ENCODE data around the gene UBAP2. TPM values are rescaled to one million over a fixed set of nuclear protein-coding genes. Genes with fewer than 3 reads are reported as not detected.

UBAP2 gene
- polyA plus RNA-seq, 1 donor (not counting 4 experiments of a cell fraction or from before 2014, with no cell fraction given) = 16.3 TPM

DNA sequence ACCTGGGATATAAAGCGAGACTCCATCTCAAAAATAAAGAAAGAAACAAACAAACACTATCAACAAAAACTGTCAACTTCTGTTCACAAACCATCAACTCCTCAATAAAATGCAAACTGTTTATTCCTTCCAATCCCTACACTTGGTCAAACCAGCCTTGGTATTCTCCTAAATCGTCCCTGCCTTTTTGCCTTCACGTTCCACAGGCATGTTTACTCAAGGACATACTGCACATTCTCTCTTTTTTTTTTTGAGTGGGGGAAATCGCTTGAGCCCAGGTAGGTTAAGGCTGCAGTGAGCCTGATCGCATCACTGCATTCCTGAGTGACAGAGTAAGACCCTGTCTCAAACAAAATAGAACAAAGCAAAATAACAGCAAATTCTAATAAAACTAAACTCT is 13.0 kb downstream of the UBAP2 start:
- no peak overlapping the region for H3K27ac ChIP-seq (ENCODE audit: control insufficient read depth, insufficient read depth, low read length)
- FAIRE-seq = no peak

DNA sequence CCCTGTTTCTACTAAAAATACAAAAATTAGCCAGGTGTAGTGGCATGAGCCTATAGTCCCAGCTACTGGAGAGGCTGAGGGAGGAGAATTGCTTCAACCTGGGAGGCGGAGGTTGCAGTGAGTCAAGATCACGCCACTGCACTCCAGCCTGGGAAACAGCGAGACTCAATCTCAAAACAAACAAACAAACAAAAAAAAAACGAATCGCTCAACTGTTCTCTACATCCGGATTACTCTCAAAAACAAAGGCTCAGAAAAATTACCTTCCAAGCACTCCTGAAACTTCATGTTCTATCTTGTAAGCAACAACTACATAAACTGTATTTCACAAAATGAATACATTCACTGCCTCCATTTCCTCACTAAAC is 14.0 kb downstream of the UBAP2 start:
- H3K36me3 ChIP-seq (ENCODE audit: control insufficient read depth in 2 of 2, extremely low read depth in 1 of 2, insufficient read depth in 2 of 2, low read length in 2 of 2) = peaks cover 3% of the 10 kb centered on the region in 2 experiments
- no peak overlapping the region for H3K27ac ChIP-seq (ENCODE audit: control insufficient read depth, insufficient read depth, low read length)
- TF ChIP-seq, protein P1, sequence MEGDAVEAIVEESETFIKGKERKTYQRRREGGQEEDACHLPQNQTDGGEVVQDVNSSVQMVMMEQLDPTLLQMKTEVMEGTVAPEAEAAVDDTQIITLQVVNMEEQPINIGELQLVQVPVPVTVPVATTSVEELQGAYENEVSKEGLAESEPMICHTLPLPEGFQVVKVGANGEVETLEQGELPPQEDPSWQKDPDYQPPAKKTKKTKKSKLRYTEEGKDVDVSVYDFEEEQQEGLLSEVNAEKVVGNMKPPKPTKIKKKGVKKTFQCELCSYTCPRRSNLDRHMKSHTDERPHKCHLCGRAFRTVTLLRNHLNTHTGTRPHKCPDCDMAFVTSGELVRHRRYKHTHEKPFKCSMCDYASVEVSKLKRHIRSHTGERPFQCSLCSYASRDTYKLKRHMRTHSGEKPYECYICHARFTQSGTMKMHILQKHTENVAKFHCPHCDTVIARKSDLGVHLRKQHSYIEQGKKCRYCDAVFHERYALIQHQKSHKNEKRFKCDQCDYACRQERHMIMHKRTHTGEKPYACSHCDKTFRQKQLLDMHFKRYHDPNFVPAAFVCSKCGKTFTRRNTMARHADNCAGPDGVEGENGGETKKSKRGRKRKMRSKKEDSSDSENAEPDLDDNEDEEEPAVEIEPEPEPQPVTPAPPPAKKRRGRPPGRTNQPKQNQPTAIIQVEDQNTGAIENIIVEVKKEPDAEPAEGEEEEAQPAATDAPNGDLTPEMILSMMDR (optimal IDR thresholded peaks at IDR 0.05 in 1 of 3, IDR thresholded peaks at IDR 0.05 in 1 of 3, conservative IDR thresholded peaks at IDR 0.05 in 1 of 3; ENCODE audit: extremely low read depth in 1 of 3, insufficient read depth in 2 of 3, low read length in 3 of 3) = no peak
- TF ChIP-seq EZH2 (IDR thresholded peaks at IDR 0.05; ENCODE audit: low read length) = no peak
- H3K27me3 ChIP-seq (ENCODE audit: control insufficient read depth, extremely low read depth, insufficient read depth, low read length) = no peaks in the 10 kb centered on the region
- peaks cover 2% of the 10 kb centered on the region for H3K9me1 ChIP-seq (ENCODE audit: control insufficient read depth, extremely low read depth, insufficient read depth, low read length)
- no peak overlapping the region for H3K4me3 ChIP-seq (ENCODE audit: control insufficient read depth in 2 of 3, extremely low read depth in 1 of 3, insufficient read depth in 2 of 3, low read depth in 1 of 3, low read length in 3 of 3)
- no peaks in the 10 kb centered on the region for H4K20me1 ChIP-seq (ENCODE audit: control insufficient read depth, extremely low read depth, insufficient read depth, low read length)
- H3K4me1 ChIP-seq (ENCODE audit: control insufficient read depth, extremely low read depth, insufficient read depth, low read length) = no peaks in the 10 kb centered on the region
- no peak overlapping the region for H2AFZ ChIP-seq (ENCODE audit: control insufficient read depth, low read length)
- dilution Hi-C loops (cut with MboI; ENCODE audit: extremely low pct_ligation_motif_present, low sequenced_read_pairs) = no loop called here
- no peak overlapping the region for H3K9ac ChIP-seq (ENCODE audit: control insufficient read depth, extremely low read depth, insufficient read depth, low read length)
- no peaks in the 10 kb centered on the region for H3K9me3 ChIP-seq (ENCODE audit: control insufficient read depth, low read depth, low read length)
- no peak overlapping the region for H3K4me2 ChIP-seq (ENCODE audit: control insufficient read depth, extremely low read depth, insufficient read depth, low read depth, low read length)
- no peak for DNase-seq (ENCODE audit: low read depth, low spot score)
- H3K79me2 ChIP-seq (ENCODE audit: control insufficient read depth, insufficient read depth, low read length) = peaks cover 87% of the 10 kb centered on the region
- no peak for FAIRE-seq

More for the DNA sequence above, 13.0 kb downstream of the UBAP2 start:
- peaks cover 3% of the 10 kb centered on the region in 2 experiments for H3K36me3 ChIP-seq (ENCODE audit: control insufficient read depth in 2 of 2, extremely low read depth in 1 of 2, insufficient read depth in 2 of 2, low read length in 2 of 2)
- no peak overlapping the region for H3K9ac ChIP-seq (ENCODE audit: control insufficient read depth, extremely low read depth, insufficient read depth, low read length)
- H3K9me1 ChIP-seq (ENCODE audit: control insufficient read depth, extremely low read depth, insufficient read depth, low read length) = peaks cover 2% of the 10 kb centered on the region
- TF ChIP-seq, protein P1 (optimal IDR thresholded peaks at IDR 0.05 in 1 of 3, IDR thresholded peaks at IDR 0.05 in 1 of 3, conservative IDR thresholded peaks at IDR 0.05 in 1 of 3; ENCODE audit: extremely low read depth in 1 of 3, insufficient read depth in 2 of 3, low read length in 3 of 3) = no peak
- TF ChIP-seq EZH2 (IDR thresholded peaks at IDR 0.05; ENCODE audit: low read length) = no peak
- no peaks in the 10 kb centered on the region for H3K27me3 ChIP-seq (ENCODE audit: control insufficient read depth, extremely low read depth, insufficient read depth, low read length)
- H4K20me1 ChIP-seq (ENCODE audit: control insufficient read depth, extremely low read depth, insufficient read depth, low read length) = no peaks in the 10 kb centered on the region
- no peaks in the 10 kb centered on the region for H3K9me3 ChIP-seq (ENCODE audit: control insufficient read depth, low read depth, low read length)
- dilution Hi-C loops (cut with MboI; ENCODE audit: extremely low pct_ligation_motif_present, low sequenced_read_pairs) = no loop called here
- peaks cover 88% of the 10 kb centered on the region for H3K79me2 ChIP-seq (ENCODE audit: control insufficient read depth, insufficient read depth, low read length)
- H3K4me2 ChIP-seq (ENCODE audit: control insufficient read depth, extremely low read depth, insufficient read depth, low read depth, low read length) = no peak overlapping the region
- no peak overlapping the region for H2AFZ ChIP-seq (ENCODE audit: control insufficient read depth, low read length)
- DNase-seq (ENCODE audit: low read depth, low spot score) = no peak
- H3K4me3 ChIP-seq (ENCODE audit: control insufficient read depth in 2 of 3, extremely low read depth in 1 of 3, insufficient read depth in 2 of 3, low read depth in 1 of 3, low read length in 3 of 3) = no peak overlapping the region
- H3K4me1 ChIP-seq (ENCODE audit: control insufficient read depth, extremely low read depth, insufficient read depth, low read length) = no peaks in the 10 kb centered on the region
